B cell (primary cell): ENCODE results near the gene ACSM2B. TPM values are rescaled to one million over a fixed set of nuclear protein-coding genes. Genes with fewer than 3 reads are reported as not detected.

Experiments used
- ATAC-seq: fragments of 200-7000 bp; cut with Tn5 transposase; one replicate; pipeline ENCODE4 v1.10.0; 2021; ENCODE audit warnings: low read depth, mild to moderate bottlenecking, moderate number of reproducible peaks, moderate library complexity
- CTCF ChIA-PET: fragments of 350-600 bp; sonication (Branson Sonifier 250); formaldehyde crosslinking; loops from one replicate; lab custom pipeline; 2021; ENCODE audit warnings: antibody characterized with exemption, inconsistent platforms; lab: Charles Lee
- POLR2A ChIA-PET: fragments of 350-600 bp; sonication (Branson Sonifier 250); formaldehyde crosslinking; loops from one replicate; lab custom pipeline; 2021; ENCODE audit warnings: antibody characterized with exemption; lab: Charles Lee
- DNase-seq: peaks from one replicate; pipeline ENCODE4 v3.0.0; 2013
- H2AFZ ChIP-seq: 2 replicates; pipeline ENCODE4 v1.6.1; 2012; ENCODE audit warnings: mild to moderate bottlenecking, low read depth, low read length; ENCODE audit not compliant: insufficient read depth, poor library complexity, severe bottlenecking
- H3K27ac ChIP-seq, 2 donors: 1 replicate in 1 of 2; 2 replicates in 1 of 2; pipeline ENCODE4 v1.5.1; 2012 to 2013; ENCODE audit warnings: low read length in 2 of 2, mild to moderate bottlenecking in 2 of 2, moderate library complexity in 1 of 2
- H3K27me3 ChIP-seq, 4 experiments: fragments of 200-600 bp in 1 of 4; sonication (generic) in 1 of 4; replicated peaks in 1 of 4; 1 replicate in 2 of 4; 2 replicates in 2 of 4; pipeline versions ENCODE4 v1.6.1 to v1.7.0; 2013 to 2016; ENCODE audit warnings: low read length in 3 of 4, mild to moderate bottlenecking in 2 of 4, mixed read lengths in 1 of 4, moderate library complexity in 1 of 4; ENCODE audit not compliant: insufficient read depth in 4 of 4, control insufficient read depth in 3 of 4; ENCODE audit errors: control extremely low read depth in 1 of 4
- H3K36me3 ChIP-seq, 2 experiments: replicated peaks in 1 of 2; 1 replicate in 1 of 2; 2 replicates in 1 of 2; pipeline versions ENCODE4 v1.6.1 to v1.7.1; 2013; ENCODE audit warnings: low read length in 1 of 2; ENCODE audit not compliant: insufficient read depth in 2 of 2, control insufficient read depth in 1 of 2; ENCODE audit errors: control extremely low read depth in 1 of 2, extremely low read depth in 1 of 2
- H3K4me1 ChIP-seq, 2 donors: fragments of 200-600 bp in 1 of 2; sonication (generic) in 1 of 2; 1 replicate in 1 of 2; 2 replicates in 1 of 2; pipeline versions ENCODE4 v1.5.1 to v1.6.1; 2013 to 2017; ENCODE audit warnings: low read length in 2 of 2; ENCODE audit not compliant: control insufficient read depth in 2 of 2, insufficient read depth in 2 of 2
- H3K4me2 ChIP-seq: replicated peaks from 2 replicates; pipeline ENCODE3; 2012; ENCODE audit warnings: mild to moderate bottlenecking, low read depth, low read length; ENCODE audit not compliant: poor library complexity, severe bottlenecking
- H3K4me3 ChIP-seq, 5 experiments: fragments of 200-600 bp in 1 of 5; sonication (generic) in 1 of 5; 1 replicate in 3 of 5; 2 replicates in 2 of 5; pipeline versions ENCODE4 v1.5.1 to v1.7.0; 2011 to 2016; ENCODE audit warnings: low read length in 4 of 5, mild to moderate bottlenecking in 4 of 5, low read depth in 2 of 5, control low read depth in 1 of 5, moderate library complexity in 1 of 5; ENCODE audit not compliant: insufficient read depth in 1 of 5; ENCODE audit errors: control extremely low read depth in 1 of 5, extremely low read depth in 1 of 5
- H3K79me2 ChIP-seq: fragments of 200-600 bp; sonication (generic); one replicate; pipeline ENCODE4 v1.6.0; 2016; ENCODE audit warnings: low read length; ENCODE audit not compliant: control insufficient read depth, insufficient read depth
- H3K9ac ChIP-seq: fragments of 200-600 bp; sonication (generic); 2 replicates; pipeline ENCODE4 v1.6.1; 2017; ENCODE audit warnings: mild to moderate bottlenecking, low read length, moderate library complexity
- H3K9me3 ChIP-seq, 3 donors: one replicate each; pipeline versions ENCODE4 v1.6.1 to v1.7.1; 2013; ENCODE audit warnings: low read length in 2 of 3; ENCODE audit not compliant: control insufficient read depth in 2 of 3, insufficient read depth in 1 of 3; ENCODE audit errors: control extremely low read depth in 1 of 3
- H4K20me1 ChIP-seq: 2 replicates; pipeline ENCODE4 v1.6.0; 2012; ENCODE audit warnings: mild to moderate bottlenecking, low read length; ENCODE audit not compliant: insufficient read depth, control insufficient read depth, poor library complexity, severe bottlenecking
- H3K27ac Mint-ChIP-seq: one replicate; pipeline ENCODE4 v1.8.0; 2021; ENCODE audit warnings: mixed read lengths
- H3K27me3 Mint-ChIP-seq: one replicate; pipeline ENCODE4 v1.8.0; 2021; ENCODE audit warnings: mixed read lengths
- H3K4me1 Mint-ChIP-seq: one replicate; pipeline ENCODE4 v1.8.0; 2021; ENCODE audit warnings: mixed read lengths
- H3K4me3 Mint-ChIP-seq: one replicate; pipeline ENCODE4 v1.8.0; 2021; ENCODE audit warnings: mixed read lengths
- H3K9me3 Mint-ChIP-seq: one replicate; pipeline ENCODE4 v1.8.0; 2022; ENCODE audit warnings: mixed read lengths; ENCODE audit not compliant: insufficient read depth
- CTCF ChIP-seq: fragments of 200-600 bp; IDR thresholded peaks from one replicate; pipeline ENCODE4 v1.8.0; 2022; ENCODE audit warnings: antibody characterized with exemption, mild to moderate bottlenecking
- EZH2 ChIP-seq: IDR thresholded peaks from 2 replicates; pipeline ENCODE4 v1.6.1; 2012; ENCODE audit warnings: borderline replicate concordance, low read depth, mild to moderate bottlenecking, moderate library complexity, low read length; ENCODE audit not compliant: insufficient read depth, poor library complexity, severe bottlenecking
- WGBS: methylation state at CpG from one replicate; pipeline ENCODE4 v1.1.5; 2013; ENCODE audit warnings: missing lambda C conversion rate; ENCODE audit not compliant: insufficient coverage; 5-methylcytosine and 5-hydroxymethylcytosine counted together
- intact Hi-C: fragments of 100-400 bp; cut with micrococcal nuclease; formaldehyde crosslinking; loops from one replicate; pipeline ENCODE4 v1.10.0; 2022
- polyA plus RNA-seq: library from polyadenylated mRNA; depleted of rRNA; stranded (reverse); fragments of >200 nt; gene quantifications from 2 replicates; pipeline ENCODE4 v1.2.3, GENCODE V29; 2012
- total RNA-seq, 2 donors: library from RNA; stranded (reverse); fragments of 120-200 nt in 1 of 2; gene quantifications; 1 replicate in 1 of 2; 2 replicates in 1 of 2; pipeline versions ENCODE4 v1.2.3 to v1.2.4, GENCODE V29; 2013 to 2022

The ACSM2B gene
- total and polyA plus RNA-seq, 2 donors (not counting 1 experiment from before 2014, with no cell fraction given) = not detected

GRCh38 chr16:20620003-20620402, 43.8 kb upstream of the ACSM2B start:
- Histone ChIP-seq H3K9ac (no peak overlapping the region), H3K36me3 (no peaks in the 10 kb centered on the region), H3K79me2 (no peaks in the 10 kb centered on the region), H3K27ac (no peak overlapping the region), H3K27me3 (peaks cover 0 to 4% (median 2%) of the 10 kb centered on the region in 4 experiments), H2AFZ (no peak overlapping the region), H3K4me1 (no peaks in the 10 kb centered on the region), H3K4me3 (no peak overlapping the region), H3K9me3 (no peaks in the 10 kb centered on the region), H3K4me2 (no peak overlapping the region), H4K20me1 (no peaks in the 10 kb centered on the region)
- no peaks in the 10 kb centered on the region for H3K9me3 Mint-ChIP-seq
- no peak for DNase-seq
- H3K27ac Mint-ChIP-seq = no peak overlapping the region
- H3K4me3 Mint-ChIP-seq = no peak overlapping the region
- no peaks in the 10 kb centered on the region for H3K4me1 Mint-ChIP-seq
- WGBS = 93% methylated on average over 2 of the region's 2 CpGs
- ChIA-PET CTCF (no interaction called here), POLR2A (no interaction called here)
- no peak for ATAC-seq
- TF ChIP-seq EZH2 (no peak), CTCF (no peak)
- intact Hi-C loops = no loop called here
- H3K27me3 Mint-ChIP-seq = peaks cover 10% of the 10 kb centered on the region

GRCh38 chr16:20617271-20617670, 41.1 kb upstream of the ACSM2B start:
- H3K4me3 ChIP-seq = no peak overlapping the region
- H3K36me3 ChIP-seq = no peaks in the 10 kb centered on the region
- ChIA-PET POLR2A (no interaction called here), CTCF (no interaction called here)
- no peaks in the 10 kb centered on the region for H4K20me1 ChIP-seq
- no peaks in the 10 kb centered on the region for H3K79me2 ChIP-seq
- intact Hi-C loops = no loop called here
- DNase-seq (no peak), ATAC-seq (no peak)
- Mint-ChIP-seq H3K4me3 (no peak overlapping the region), H3K27me3 (peaks cover 11% of the 10 kb centered on the region), H3K27ac (no peak overlapping the region), H3K9me3 (no peaks in the 10 kb centered on the region), H3K4me1 (no peaks in the 10 kb centered on the region)
- no peak overlapping the region for H3K9ac ChIP-seq
- peaks cover 0 to 4% (median 2%) of the 10 kb centered on the region in 4 experiments for H3K27me3 ChIP-seq
- H3K9me3 ChIP-seq = no peaks in the 10 kb centered on the region
- no peak overlapping the region for H2AFZ ChIP-seq
- WGBS = 71% methylated on average over 1 of the region's 1 CpG
- no peak overlapping the region for H3K27ac ChIP-seq
- no peak for TF ChIP-seq EZH2
- TF ChIP-seq CTCF = no peak
- no peak overlapping the region for H3K4me2 ChIP-seq
- no peaks in the 10 kb centered on the region for H3K4me1 ChIP-seq
